NCI-H187 (cell line): Measurements from ENCODE around the gene ATG7.
"Not testable (repeated sequence)": the region's sequence is repeated elsewhere in the genome, so short reads cannot be mapped to it uniquely, and the experiment has no call there.

ENCODE experiments used
- DNase-seq, 2 experiments: peaks; one replicate each; lab custom pipeline; 2025; lab: John Stamatoyannopoulos, UW

The ATG7 gene

DNA sequence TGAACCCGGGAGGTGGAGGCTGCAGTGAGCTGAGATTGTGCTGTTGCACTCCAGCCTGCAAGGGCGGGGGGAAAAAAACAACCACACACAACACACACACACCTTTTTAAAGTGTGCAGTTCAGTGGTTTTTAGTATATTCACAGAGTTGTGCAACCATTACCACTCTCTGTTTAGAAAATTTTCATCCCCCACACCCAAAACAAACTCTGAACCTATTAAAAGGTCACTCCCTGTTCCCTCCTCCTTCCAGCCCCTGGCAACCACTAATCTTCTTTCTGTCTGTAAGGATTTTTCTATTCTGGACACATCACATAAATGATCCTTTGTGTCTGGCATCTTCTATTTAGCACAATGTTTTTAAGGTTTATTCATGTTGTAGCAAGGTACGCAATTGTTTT is 159.1 kb downstream of the ATG7 start:
- DNase-seq, result no peak

DNA sequence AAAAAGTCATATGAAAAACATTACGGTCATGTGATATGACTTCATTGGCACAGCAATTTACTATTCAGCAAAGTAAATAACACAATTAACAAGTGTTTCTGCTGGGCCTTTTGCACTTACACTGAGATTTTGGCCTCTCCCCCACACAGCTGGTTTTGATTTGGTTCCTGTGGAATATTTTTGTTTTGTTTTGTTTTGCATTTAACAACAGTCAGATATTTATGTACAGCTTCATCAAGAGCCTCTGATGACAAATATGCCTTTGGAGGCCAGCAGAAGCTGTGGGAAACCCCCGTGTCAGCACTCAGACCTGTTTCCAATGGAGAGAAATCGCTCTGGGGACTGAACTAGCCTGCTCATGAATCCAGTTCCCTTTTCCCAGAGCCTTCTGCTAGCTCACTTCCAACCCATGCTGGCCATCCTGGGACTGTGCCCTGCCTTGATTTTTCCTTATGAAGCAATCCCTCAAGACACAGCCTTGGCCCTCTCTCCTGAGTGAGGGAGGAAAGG is 161.9 kb downstream of the ATG7 start:
- no peak for DNase-seq

- no peak for DNase-seq
These were observed 162.4 kb downstream of the ATG7 start for GRCh38 chr3:11434563-11435096.

GRCh38 chr3:11435440-11436165 is 163.4 kb downstream of the ATG7 start:
- DNase-seq, result no peak

- no peak for DNase-seq
These were observed 164.6 kb downstream of the ATG7 start for GRCh38 chr3:11436775-11437174.

- no peak for DNase-seq
These were observed 165.3 kb downstream of the ATG7 start for GRCh38 chr3:11437506-11437905.

DNA sequence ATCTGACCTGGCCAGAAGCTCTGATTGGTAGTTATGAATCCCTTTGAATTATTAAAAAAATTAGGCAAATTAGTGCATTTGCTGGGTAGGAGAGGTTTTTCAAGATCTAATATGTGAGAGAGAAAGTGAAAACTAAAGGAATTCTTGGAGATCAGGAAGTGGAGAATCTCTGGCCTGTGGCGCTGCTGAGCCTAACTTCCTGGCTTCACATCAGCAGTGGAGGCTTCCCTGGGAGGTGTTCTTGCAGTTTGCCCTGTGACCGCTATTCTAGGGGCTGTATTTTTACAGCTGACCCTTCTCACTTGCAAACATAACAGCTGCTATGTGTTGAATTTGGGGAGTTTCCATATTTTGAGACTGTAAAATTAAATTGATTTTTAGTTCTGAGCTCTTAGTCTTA is 166.4 kb downstream of the ATG7 start:
- DNase-seq, result no peak

- not testable (repeated sequence) for DNase-seq
These were observed 169.1 kb downstream of the ATG7 start for GRCh38 chr3:11441346-11441745.

DNA sequence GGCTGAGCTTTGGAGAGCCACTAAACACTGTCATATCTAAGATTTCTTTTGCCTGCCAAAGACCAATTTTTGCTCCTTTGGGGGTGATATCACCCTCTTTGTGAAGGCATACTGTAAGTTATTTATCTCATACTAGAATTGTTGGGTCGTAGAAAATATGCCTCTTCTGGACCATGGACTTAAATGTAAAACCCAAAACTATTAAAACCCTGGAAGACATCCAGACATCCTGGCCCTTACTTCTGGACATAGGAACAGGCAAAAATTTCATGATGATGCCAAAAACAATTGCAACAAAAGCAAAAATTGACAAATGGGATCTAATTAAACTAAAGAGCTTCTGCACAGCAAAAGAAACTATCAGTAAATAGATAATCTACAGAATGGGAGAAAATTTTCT is 172.2 kb downstream of the ATG7 start:
- no peak for DNase-seq

DNA sequence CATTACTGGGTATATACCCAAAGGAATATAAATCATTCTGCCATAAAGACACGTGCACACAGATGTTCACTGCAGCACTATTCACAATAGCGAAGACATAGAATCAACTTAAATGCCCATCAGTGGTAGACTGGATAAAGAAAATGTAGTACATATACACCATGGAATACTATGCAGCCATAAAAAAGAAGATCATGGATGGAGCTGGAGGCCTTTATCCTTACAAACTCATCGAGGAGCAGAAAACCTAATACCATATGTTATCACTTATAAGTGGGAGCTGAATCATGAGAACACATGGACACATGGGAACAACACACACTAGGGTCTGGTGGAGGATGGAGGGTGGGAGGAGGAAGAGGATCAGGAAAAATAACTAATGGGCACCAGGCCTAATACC is 173.0 kb downstream of the ATG7 start:
- DNase-seq, result not testable (repeated sequence)

GRCh38 chr3:11445883-11446282 is 173.7 kb downstream of the ATG7 start:
- no peak for DNase-seq

- no peak for DNase-seq
These were observed 175.5 kb downstream of the ATG7 start for GRCh38 chr3:11447584-11448200.

GRCh38 chr3:11450015-11450414 is 177.8 kb downstream of the ATG7 start:
- DNase-seq, result no peak

DNA sequence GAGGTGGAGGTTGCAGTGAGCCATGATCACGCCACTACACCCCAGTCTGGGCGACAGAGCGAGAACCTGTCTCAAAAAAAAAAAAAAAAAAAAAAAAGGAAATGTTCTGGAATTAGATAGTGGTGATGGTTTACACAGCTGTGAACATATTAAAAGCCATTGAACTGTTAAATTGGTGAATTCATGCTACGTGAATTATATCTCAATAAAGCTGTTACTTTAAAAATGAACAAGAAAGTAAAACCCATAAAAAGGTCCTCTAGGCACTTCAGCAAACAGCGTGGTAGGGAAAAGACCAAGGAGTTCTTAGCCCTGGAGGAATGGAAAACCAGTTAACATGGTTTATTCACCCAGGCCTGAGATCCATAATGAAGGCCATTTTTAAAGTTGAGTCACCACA is 180.1 kb downstream of the ATG7 start:
- no peak for DNase-seq

DNA sequence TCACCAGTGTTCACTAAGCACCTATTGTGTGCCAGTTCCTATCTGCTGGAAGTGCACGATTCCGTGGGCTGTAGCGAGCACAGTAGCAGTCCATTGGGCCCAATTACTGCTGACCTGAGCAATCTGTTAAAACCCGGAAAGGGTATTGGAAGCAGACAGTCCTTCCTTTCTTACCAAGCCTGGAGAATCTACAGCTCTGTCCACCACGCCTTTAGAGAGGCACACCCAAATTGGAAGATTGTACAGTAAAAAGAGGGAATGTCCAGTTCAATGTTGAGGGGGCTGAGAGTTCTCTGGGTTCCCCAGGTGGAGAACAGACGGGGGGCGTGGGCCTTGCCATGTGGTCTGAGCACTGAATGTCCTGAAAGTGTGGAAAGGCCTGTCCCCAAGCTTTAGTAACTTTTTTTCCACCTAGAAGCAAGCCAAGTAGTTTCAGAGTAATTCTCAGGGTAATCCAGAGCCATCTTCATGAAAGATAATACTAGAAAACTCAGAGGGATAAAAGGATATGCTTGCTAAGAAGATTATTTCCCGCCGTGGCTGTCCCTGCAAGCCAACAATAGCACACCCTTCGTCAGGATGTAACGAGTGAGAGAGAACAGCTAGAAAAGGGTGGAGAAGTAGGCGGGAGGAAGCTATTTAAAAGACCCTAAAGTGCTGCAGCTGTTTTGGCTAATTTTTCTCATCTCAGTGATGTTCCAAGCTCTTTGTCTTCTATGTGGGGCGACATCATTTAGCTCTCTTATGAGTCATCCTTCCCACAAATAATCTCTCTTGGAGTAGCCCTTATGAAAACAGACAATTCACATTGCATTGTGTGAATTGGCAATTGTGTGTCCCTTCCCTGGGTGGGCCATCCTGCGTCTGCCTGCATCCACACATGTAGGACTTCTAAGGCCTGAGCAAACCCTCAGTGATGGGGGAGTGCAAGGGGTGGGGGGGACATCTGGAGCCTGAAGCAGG is 181.0 kb downstream of the ATG7 start:
- no peak for DNase-seq

- DNase-seq, result no peak
These were observed 183.8 kb downstream of the ATG7 start for GRCh38 chr3:11455956-11456355.

- no peak for DNase-seq
These were observed 184.9 kb downstream of the ATG7 start for GRCh38 chr3:11457135-11457534.

GRCh38 chr3:11459186-11459824 is 187.1 kb downstream of the ATG7 start:
- DNase-seq, result no peak

GRCh38 chr3:11461226-11461625 is 189.0 kb downstream of the ATG7 start:
- DNase-seq, result no peak

GRCh38 chr3:11462673-11463072 is 190.5 kb downstream of the ATG7 start:
- not testable (repeated sequence) for DNase-seq

GRCh38 chr3:11463591-11463990 is 191.4 kb downstream of the ATG7 start:
- DNase-seq, result no peak

- no peak for DNase-seq
These were observed 192.2 kb downstream of the ATG7 start for GRCh38 chr3:11464356-11464755.
